Endothelial cell of hepatic sinusoid (primary cell): ENCODE results near the gene NMT1.
"Not testable (repeated sequence)": the region's sequence is repeated elsewhere in the genome, so short reads cannot be mapped to it uniquely, and the experiment has no call there.

Experiments used
- in situ Hi-C: cut with HindIII; loops from 2 replicates; pipeline ENCODE4 v1.10.0; 2017; ENCODE audit warnings: low sequenced_read_pairs

NMT1 gene

DNA sequence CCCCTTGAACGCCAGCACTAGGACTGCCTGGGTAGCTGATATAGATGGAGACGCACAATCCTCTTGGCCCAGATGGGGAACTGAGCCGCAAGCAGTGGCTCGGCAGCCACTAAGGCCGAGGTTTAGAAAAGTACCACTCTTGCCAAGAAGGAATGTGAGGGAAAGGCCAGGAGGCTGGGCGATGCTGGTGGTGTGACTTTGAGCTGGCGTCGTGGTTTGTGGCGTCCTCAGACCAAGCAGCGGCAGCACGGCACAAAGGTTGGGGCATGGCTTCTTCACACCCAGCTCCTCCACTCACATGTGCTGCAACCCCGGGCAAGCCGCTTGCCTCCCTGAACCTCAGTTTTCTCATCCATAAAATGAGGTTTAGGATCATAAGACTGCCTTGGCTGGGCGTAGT lies 25.3 kb upstream of the NMT1 start:
- in situ Hi-C loops, result no loop called here

DNA sequence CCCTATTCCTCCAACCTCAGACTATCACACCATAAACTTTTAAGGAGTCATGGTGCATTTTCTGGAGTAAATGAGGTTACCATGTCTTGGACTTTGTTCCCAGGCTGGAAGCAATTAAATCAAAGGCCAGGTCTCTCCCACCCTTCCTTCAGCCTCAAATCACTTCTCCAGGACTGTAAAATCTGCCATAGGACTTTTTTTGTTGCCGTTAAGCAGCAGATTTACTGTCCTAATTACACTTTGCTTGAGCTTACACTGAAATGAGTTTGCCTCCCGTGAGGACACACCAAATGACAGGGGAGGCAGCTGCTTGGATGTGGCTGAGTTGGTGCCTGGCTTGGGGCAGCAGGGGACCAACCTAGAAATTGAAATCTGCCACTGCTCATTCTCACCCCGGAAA lies 24.4 kb upstream of the NMT1 start:
- in situ Hi-C loops, result no loop called here

DNA sequence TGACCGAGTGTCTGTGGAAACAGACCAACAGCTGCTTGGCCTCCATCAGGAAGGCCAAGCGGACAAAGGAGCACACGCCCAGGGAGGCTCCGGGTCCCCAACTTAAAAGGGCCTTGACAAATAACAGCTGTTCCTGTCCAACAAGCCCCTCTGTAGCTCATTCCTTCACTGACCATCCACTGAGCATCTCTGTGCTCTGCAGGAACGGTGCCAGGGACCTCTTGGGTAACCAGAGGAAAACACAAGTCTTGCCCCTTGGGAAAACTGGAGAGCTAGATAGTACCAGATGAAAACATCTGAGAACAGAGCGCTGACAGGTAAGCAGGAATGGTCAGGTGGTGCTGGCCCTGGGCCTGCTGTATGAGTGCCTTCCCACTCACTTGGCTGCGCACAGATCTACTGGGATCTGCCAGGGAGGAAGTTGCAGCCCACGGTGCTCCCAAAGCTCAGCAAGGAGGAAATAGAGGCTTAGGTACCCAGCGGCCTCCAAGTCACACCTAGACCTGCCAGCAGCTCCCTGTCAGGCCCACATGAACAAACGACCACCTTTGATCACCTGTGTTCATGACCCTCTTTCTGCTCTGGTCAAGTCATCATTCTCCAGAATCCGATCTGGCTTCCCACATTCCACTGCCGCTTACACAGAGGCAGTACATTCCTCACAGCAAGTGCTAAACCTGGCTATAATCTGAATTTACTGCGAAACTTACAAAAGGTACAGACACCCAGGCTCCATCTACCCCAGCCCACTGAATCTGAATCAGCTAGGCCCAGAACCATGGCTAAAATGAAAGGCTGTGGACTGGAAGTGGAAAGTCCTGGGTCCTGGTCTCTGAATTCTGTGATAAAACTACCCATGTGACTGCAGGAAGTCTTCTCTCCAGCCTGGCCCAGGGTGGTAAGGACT lies 22.1 kb upstream of the NMT1 start:
- in situ Hi-C loops, result no loop called here

- in situ Hi-C loops, result no loop called here
These were observed 20.7 kb upstream of the NMT1 start for GRCh38 chr17:45040459-45040858.

GRCh38 chr17:45042346-45043120 lies 18.6 kb upstream of the NMT1 start:
- in situ Hi-C loops, result no loop called here

DNA sequence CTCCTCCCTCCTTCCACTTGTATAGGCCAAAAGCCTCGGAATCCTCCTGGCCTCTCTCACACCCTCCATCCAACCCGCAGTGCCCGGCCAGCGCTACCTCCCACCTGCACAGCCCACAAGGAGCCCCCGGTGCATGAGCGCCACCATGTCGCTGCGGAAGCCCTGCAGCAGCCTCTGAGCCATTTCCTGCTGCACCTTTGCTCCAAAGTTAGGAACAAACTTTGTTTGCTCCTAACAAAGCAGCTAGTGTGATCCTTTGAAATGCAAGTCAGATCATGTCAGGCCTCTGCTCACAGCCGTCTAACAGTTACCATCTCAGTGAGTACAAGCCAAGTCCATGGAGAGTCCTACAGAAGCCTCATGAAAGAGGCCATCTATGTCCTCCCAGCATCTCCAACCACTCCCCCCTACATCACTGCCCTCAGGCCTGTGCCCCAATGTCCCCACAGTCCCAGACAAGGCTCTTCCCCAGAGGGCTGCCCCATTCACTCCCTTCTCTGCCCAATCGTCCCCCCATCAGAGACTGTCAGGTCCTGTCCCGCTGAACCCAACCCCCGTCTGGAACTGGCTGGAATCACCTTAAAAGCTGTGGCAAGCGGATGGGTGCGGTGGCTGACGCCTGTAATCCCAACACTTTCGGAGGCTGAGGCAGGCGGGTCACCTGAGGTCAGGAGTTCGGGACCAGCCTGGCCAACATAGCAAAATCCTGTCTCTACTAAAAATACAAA lies 17.1 kb upstream of the NMT1 start:
- in situ Hi-C loops, result no loop called here

DNA sequence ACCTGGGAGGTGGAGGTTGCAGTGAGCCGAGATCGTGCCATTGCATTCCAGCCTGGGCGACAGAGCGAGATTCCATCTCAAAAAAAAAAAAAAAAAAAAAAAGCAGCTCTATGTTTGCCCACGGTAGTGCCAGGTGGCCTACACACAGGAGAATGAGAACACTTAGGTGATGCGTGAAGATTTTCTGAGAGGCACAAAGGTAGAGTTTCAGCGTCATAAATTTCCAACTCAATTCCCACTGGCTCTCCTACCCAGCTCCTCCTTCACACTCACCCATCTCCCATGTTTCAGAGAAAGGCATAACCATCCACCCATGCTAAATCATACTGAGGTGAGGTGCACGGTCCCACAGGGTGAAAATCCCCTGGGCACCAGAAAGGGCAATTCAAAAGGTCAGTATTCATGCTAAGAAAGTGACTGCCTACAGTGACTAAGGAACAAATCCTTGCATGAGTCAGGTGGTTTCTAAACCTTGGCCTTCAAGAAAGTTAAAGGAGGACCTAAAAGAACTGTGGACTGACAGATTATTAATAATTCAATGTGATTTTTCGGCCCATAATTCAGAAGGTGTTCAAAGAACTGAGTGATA lies 14.5 kb upstream of the NMT1 start:
- in situ Hi-C loops, result no loop called here

DNA sequence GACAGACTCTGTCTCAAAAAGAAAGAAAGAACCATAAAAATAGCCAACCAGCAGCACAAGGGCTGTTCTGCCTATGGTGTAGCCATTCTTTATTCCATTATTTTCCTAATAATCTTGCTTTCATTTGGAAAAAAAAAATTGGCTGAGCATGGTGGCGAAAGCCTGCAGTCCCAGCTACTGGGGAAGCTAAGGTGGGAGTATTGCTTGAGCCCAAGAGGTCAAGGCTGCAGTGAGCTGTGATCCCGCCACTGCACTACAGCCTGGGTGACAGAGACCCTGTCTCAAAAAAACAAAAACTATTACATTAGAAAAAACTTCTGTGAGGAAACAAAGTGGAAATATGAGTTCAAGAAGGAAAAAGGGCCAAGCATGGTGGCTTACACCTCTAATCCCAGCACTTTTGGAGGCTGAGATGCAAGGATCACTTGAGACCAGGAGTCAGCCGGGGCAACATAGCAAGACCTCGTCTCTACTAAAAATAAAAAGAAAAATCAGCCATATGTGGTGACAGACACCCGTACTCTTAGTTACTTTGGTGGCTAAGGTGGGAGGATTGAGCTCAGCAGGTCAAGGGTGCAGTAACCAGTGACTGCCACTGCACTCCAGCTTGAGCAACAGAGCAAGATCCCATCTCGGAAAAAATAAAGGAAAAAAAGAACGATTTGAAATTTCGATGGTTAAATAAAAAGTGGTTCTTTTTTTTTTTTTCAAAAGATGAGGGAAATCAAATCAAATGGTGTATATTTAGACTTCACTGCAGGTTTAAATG lies 12.1 kb upstream of the NMT1 start:
- in situ Hi-C loops, result no loop called here

- in situ Hi-C loops, result no loop called here
These were observed 10.5 kb upstream of the NMT1 start for GRCh38 chr17:45050481-45051059.

DNA sequence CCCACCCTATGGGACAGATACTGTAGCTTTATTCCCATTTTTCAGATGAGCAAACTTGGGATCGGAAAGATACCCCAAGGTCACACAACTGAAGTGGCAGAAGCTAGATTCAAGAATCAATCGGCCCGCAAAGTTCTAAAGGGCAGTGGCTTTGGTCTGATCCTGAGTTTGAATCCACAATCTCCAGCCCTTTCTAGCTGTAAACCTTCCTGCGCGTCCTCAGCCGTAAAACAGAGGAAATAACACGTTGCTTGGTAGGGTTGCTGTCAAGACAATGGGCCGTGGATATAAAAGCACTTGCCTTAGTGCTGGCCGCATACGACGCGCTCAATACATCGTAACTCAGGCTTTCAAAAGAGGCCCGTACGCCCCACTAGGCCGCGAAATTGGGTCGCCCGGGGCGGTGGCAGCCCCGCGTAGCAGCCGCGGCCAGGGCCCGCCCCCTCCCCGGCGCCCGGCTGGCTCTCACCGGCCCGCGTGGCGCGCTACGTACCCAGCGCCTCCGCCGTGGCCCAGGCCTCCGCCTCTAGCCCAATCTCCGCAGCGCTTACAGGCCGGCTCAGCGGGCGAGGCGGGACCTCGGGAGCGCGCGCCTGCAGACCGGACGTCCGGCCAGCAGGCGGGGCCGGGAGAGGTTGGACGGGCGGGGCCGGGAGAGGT lies 9.9 kb upstream of the NMT1 start, which contains the start of gene DCAKD:
DCAKD (minus strand) TSS at position 573 of the 660 bp plus-strand sequence. CDS start 16,747 bp downstream, outside the sequence.
- in situ Hi-C loops, result no loop called here

- in situ Hi-C loops, result not testable (repeated sequence)
These were observed 9.4 kb upstream of the NMT1 start for GRCh38 chr17:45051720-45052051.

- in situ Hi-C loops, result no loop called here
These were observed 8.9 kb upstream of the NMT1 start for GRCh38 chr17:45052052-45052772.

DNA sequence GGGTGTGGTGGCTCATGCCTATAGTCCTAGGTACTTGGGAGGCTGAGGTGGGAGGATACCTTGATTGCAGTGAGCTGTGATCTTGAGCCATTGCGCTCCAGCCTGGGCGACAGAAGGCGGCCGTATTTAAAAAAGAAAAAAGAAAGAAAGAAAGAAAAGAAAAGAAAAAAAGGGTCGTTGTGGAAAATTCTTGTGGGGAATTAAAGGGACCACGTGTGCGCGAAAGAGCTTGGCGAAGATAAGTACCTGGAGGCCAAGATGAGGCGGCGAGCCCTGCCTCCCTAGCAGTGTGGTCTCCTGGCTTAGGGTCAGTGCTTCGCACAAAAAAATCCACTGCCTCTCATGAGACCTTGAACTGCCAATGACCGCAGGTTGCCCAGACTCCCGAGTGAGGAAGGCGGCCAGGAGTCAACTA lies 728 bp upstream of the NMT1 start:
- in situ Hi-C loops, result no loop called here

DNA sequence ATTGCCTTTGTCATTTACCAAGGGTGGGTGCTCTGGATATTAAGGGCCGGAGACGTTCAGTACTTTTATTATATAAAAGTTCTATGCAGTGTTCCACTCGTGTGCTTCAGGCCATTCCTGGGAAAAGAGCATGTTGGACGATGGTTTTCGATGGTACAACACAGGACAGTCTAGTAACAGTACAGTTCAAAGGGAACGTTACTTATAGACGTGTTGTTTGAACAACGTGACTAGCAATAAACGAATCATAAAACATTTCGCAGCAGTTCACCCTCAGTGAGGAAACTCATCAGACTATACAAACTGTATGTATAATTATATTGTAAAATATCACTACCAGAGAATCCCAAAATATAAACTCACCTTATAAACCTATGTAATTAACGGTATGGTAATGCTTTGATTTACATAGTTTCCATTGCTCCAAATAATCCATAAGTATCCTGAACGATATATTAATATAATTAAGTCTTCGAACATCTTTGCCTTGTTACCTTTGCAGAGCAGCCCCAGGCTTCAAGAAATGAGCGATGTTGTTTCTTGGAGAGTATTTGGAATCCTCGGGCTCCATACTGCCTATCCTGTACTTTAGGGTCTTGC lies 589 bp downstream of the NMT1 start:
- in situ Hi-C loops, result no loop called here

DNA sequence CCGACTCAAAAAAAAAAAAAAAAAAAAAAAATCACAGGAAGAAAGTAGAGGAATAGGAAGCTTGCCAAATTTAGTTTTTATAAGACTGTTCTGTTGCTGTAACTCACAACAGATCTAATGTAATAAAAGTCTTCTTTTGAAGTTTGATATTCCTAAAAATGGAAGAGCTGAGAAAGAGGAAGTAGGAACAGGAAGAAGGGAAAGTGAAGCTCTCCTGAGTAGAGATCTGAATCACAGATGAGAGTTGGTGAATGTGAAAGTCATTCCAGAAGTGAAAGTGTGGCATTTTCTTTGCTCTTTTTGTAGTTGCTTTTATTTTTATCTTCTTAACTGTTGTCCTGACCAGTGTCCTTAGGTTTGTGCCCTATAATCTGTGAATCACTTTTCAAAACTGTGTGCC lies 2.1 kb downstream of the NMT1 start:
- in situ Hi-C loops, result no loop called here

DNA sequence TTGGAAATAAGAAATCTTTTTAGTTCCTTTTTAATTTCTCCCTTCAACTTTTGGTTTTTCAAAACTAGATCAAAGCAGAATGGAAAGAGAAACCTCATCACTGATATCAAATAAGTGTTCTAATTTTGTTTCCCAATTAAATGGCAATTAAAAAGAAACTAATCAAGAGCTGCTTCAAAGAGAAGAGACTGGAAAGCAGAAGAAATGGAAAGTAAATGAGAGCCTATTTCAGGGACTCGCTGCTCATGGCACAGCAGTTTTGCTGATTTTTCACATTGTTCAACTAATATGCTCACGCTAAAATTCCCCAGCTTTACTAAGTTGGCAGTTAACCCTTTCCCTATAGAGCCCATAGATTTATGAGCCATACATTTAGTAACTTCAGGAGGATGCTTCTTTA lies 6.5 kb downstream of the NMT1 start:
- in situ Hi-C loops, result no loop called here

GRCh38 chr17:45070001-45070400 lies 8.9 kb downstream of the NMT1 start:
- in situ Hi-C loops, result no loop called here

DNA sequence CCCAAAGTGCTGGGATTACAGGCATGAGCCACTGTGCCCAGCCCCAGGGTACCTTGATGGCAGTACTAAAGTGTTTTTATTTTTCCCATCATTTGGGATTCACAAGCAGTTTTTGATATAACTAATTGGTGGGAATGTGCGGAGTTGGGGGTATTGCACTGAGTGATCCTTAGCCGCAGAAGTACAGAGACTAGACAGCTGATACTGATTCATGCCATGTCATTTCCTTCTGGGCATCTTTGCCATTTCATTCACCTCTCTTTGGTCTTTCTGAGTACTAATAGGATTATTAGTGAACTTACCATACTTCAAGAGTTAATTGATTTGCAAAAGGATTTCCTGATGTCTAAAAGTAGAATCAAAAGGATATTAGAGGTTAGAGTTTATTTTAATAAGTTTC lies 9.7 kb downstream of the NMT1 start:
- in situ Hi-C loops, result no loop called here
